Osteoblast (primary cell): ENCODE results near the gene ULBP1. TPM values are rescaled to one million over a fixed set of nuclear protein-coding genes. Genes with fewer than 3 reads are reported as not detected.
"Not testable (repeated sequence)": the region's sequence is repeated elsewhere in the genome, so short reads cannot be mapped to it uniquely, and the experiment has no call there.

Experiments
- DNase-seq: peaks from one replicate; pipeline ENCODE4 v3.0.0; 2011; ENCODE audit warnings: low spot score, mixed read lengths; ENCODE audit not compliant: insufficient read length; ENCODE audit errors: missing footprints
- H2AFZ ChIP-seq: 2 replicates; pipeline ENCODE4 v1.6.0; 2011; ENCODE audit warnings: mild to moderate bottlenecking, low read length
- H3K27ac ChIP-seq: 2 replicates; pipeline ENCODE4 v1.5.1; 2011; ENCODE audit warnings: mild to moderate bottlenecking, low read depth, low read length, moderate library complexity
- H3K27me3 ChIP-seq: 2 replicates; pipeline ENCODE4 v1.6.0; 2012; ENCODE audit warnings: mild to moderate bottlenecking, control low read depth, inconsistent platforms, low read length, moderate library complexity; ENCODE audit not compliant: insufficient read depth
- H3K36me3 ChIP-seq: 2 replicates; pipeline ENCODE4 v1.5.1; 2011; ENCODE audit warnings: mild to moderate bottlenecking, low read length, control low read depth, moderate library complexity; ENCODE audit not compliant: insufficient read depth
- H3K4me1 ChIP-seq: 2 replicates; pipeline ENCODE4 v1.5.1; 2011; ENCODE audit warnings: mild to moderate bottlenecking, low read length, control low read depth, moderate library complexity; ENCODE audit not compliant: insufficient read depth
- H3K4me2 ChIP-seq: 2 replicates; pipeline ENCODE4 v1.6.0; 2011; ENCODE audit warnings: mild to moderate bottlenecking, low read length; ENCODE audit not compliant: insufficient read depth
- H3K4me3 ChIP-seq: fragments of 200-600 bp; sonication (generic); 3 replicates; pipeline ENCODE4 v1.5.1; 2012; ENCODE audit warnings: mild to moderate bottlenecking, low read length, inconsistent platforms; ENCODE audit not compliant: insufficient read depth
- H3K79me2 ChIP-seq: 2 replicates; pipeline ENCODE4 v1.6.0; 2012; ENCODE audit warnings: mild to moderate bottlenecking, low read length, control low read depth, inconsistent platforms; ENCODE audit not compliant: insufficient read depth
- H3K9me3 ChIP-seq: 2 replicates; pipeline ENCODE4 v1.5.1; 2011; ENCODE audit warnings: low read depth, low read length, control low read depth
- H4K20me1 ChIP-seq: 2 replicates; pipeline ENCODE4 v1.6.0; 2012; ENCODE audit warnings: mild to moderate bottlenecking, low read length, control low read depth; ENCODE audit not compliant: insufficient read depth
- total RNA-seq: library from RNA; depleted of rRNA; stranded (reverse); fragments of >200 nt; gene quantifications from 2 replicates; pipeline ENCODE4 v1.2.3, GENCODE V29; 2012
- TF ChIP-seq, protein P1 (sequence below): IDR thresholded peaks from 2 replicates; pipeline ENCODE4 v1.5.1; 2011; ENCODE audit warnings: mild to moderate bottlenecking, low read depth, low read length, moderate library complexity; ENCODE audit errors: extremely low read depth

The ULBP1 gene
- total RNA-seq, 1 donor = 0.72 TPM

DNA sequence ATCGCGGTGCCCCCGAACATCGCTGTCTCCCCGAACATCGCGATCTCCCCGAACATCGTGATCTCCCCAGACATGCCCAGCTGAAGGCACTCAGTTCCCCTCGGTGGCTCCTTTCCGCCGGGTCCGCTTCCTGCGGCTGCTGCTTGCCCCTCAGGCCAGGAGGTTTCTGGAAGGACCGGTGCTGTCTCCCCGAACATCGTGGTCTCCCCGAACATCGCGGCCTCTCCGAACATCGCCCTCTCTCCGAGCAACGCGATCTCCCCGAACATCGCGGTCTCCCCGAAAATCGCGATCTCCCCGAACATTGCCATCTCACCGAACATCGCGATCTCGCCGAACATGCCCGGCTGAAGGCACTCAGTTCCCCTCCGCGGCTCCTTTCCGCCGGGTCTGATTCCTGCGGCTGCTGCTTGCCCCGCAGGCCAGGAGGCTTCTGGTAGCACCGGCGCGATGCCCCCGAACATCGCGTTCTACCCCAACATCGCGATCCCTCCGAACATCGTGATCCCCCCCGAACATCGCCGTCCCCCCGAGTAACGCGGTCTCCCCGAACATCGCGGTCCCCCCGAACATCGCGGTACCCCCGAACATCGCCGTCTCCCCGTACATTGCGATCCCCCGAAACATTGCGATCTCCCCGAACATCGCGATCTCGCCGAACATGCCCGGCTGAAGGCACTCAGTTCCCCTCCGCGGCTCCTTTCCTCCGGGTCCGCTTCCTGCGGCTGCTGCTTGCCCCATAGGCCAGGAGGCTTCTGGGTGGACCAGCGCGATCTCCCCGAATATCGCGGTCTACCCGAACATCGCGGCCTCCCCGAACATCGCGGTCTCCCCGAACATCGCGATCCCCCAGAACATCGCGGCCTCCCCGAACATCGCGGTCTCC lies 808 bp downstream of the ULBP1 start:
- Histone ChIP-seq H2AFZ (peak overlapping the region; percentile 90), H3K9me3 (no peaks in the 10 kb centered on the region), H3K27ac (no peak overlapping the region), H3K79me2 (no peaks in the 10 kb centered on the region), H3K27me3 (peaks cover 40% of the 10 kb centered on the region), H3K36me3 (no peaks in the 10 kb centered on the region), H3K4me1 (peaks cover 14% of the 10 kb centered on the region), H4K20me1 (no peaks in the 10 kb centered on the region), H3K4me3 (peak overlapping the region; percentile 73), H3K4me2 (peak overlapping the region; percentile 87)
- TF ChIP-seq, protein P1, sequence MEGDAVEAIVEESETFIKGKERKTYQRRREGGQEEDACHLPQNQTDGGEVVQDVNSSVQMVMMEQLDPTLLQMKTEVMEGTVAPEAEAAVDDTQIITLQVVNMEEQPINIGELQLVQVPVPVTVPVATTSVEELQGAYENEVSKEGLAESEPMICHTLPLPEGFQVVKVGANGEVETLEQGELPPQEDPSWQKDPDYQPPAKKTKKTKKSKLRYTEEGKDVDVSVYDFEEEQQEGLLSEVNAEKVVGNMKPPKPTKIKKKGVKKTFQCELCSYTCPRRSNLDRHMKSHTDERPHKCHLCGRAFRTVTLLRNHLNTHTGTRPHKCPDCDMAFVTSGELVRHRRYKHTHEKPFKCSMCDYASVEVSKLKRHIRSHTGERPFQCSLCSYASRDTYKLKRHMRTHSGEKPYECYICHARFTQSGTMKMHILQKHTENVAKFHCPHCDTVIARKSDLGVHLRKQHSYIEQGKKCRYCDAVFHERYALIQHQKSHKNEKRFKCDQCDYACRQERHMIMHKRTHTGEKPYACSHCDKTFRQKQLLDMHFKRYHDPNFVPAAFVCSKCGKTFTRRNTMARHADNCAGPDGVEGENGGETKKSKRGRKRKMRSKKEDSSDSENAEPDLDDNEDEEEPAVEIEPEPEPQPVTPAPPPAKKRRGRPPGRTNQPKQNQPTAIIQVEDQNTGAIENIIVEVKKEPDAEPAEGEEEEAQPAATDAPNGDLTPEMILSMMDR = no peak
- DNase-seq = peak; percentile 83

- Histone ChIP-seq H3K4me1 (peaks cover 14% of the 10 kb centered on the region), H3K4me2 (peak overlapping the region; percentile 87), H3K9me3 (no peaks in the 10 kb centered on the region), H3K79me2 (no peaks in the 10 kb centered on the region), H3K27ac (no peak overlapping the region), H3K27me3 (peaks cover 37% of the 10 kb centered on the region), H3K4me3 (peak overlapping the region; percentile 73), H2AFZ (peak overlapping the region; percentile 90), H4K20me1 (no peaks in the 10 kb centered on the region), H3K36me3 (no peaks in the 10 kb centered on the region)
- TF ChIP-seq, protein P1 = no peak
- peak; percentile 75 for DNase-seq
These were observed 1.7 kb downstream of the ULBP1 start for GRCh38 chr6:149965194-149966020.

DNA sequence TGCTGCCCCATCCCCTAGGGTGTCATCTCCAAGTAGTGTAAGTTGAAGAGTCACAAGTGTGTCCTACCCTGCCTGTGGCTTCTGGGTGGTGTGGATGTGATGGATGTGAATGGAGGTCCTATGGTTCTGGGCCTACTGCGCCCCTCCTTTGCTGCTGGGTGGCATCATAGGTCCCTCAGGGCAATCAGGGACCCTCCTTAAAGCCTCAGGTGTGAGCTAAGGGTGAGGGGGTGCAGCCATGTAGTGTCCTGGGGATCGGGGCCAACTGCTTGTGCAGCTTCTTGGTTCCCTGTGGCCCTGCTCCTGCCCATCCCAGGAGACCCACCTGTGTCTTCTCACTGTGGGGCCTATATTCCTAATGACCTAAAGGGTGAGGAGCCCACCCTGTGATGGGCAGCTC lies 2.6 kb downstream of the ULBP1 start:
- not testable (repeated sequence) for H3K36me3 ChIP-seq, H3K9me3 ChIP-seq, H2AFZ ChIP-seq, H3K4me3 ChIP-seq, H3K79me2 ChIP-seq, DNase-seq, H4K20me1 ChIP-seq, H3K4me2 ChIP-seq, H3K27ac ChIP-seq
- Histone ChIP-seq H3K4me1 (peaks cover 14% of the 10 kb centered on the region), H3K27me3 (peaks cover 29% of the 10 kb centered on the region)

GRCh38 chr6:149967591-149967990 lies 3.8 kb downstream of the ULBP1 start:
- no peaks in the 10 kb centered on the region for H4K20me1 ChIP-seq
- no peak overlapping the region for H2AFZ ChIP-seq
- TF ChIP-seq, protein P1 = no peak
- peaks cover 29% of the 10 kb centered on the region for H3K27me3 ChIP-seq
- H3K79me2 ChIP-seq = no peaks in the 10 kb centered on the region
- H3K9me3 ChIP-seq = no peaks in the 10 kb centered on the region
- H3K36me3 ChIP-seq = no peaks in the 10 kb centered on the region
- no peak overlapping the region for H3K4me2 ChIP-seq
- no peak overlapping the region for H3K4me3 ChIP-seq
- no peak overlapping the region for H3K27ac ChIP-seq
- no peak for DNase-seq
- peaks cover 14% of the 10 kb centered on the region for H3K4me1 ChIP-seq

- Histone ChIP-seq H3K27me3 (peaks cover 30% of the 10 kb centered on the region), H3K4me1 (peaks cover 12% of the 10 kb centered on the region)
- not testable (repeated sequence) for H3K79me2 ChIP-seq, H3K27ac ChIP-seq, H3K4me3 ChIP-seq, DNase-seq, H4K20me1 ChIP-seq, H2AFZ ChIP-seq, H3K4me2 ChIP-seq, H3K36me3 ChIP-seq, H3K9me3 ChIP-seq
These were observed 4.3 kb downstream of the ULBP1 start for GRCh38 chr6:149967999-149968398.

DNA sequence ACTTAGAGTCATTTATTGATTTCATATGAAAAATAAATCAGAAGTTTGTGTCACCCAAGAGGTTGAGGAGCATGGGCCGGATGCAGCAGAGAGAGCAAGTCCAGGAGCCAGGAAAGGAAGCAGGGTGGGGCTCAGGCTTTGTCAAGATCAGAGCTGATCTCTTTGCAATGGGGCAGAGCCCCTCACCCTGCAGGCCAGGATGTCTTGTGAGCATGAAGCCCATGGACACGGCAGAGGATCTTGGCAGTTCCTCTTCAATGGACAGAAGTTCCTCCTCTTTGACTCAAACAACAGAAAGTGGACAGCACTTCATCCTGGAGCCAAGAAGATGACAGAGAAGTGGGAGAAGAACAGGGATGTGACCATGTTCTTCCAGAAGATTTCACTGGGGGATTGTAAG lies 5.2 kb downstream of the ULBP1 start:
- not testable (repeated sequence) for DNase-seq, H3K79me2 ChIP-seq, H4K20me1 ChIP-seq, H2AFZ ChIP-seq, H3K4me2 ChIP-seq, H3K4me1 ChIP-seq, H3K36me3 ChIP-seq, H3K4me3 ChIP-seq, H3K9me3 ChIP-seq, H3K27ac ChIP-seq
- H3K27me3 ChIP-seq = peaks cover 35% of the 10 kb centered on the region
